GM18873 (cell line): ENCODE results near the gene DNASE1L3.
"Not testable (repeated sequence)": the region's sequence is repeated elsewhere in the genome, so short reads cannot be mapped to it uniquely, and the experiment has no call there.

Experiments used
- ATAC-seq: cut with Tn5 transposase; IDR thresholded peaks from one replicate; pipeline ENCODE4 v1.9.1; 2021; ENCODE audit warnings: mild to moderate bottlenecking, moderate library complexity, moderate number of reproducible peaks; ENCODE audit not compliant: unreplicated experiment, low FRiP score

The DNASE1L3 gene

DNA sequence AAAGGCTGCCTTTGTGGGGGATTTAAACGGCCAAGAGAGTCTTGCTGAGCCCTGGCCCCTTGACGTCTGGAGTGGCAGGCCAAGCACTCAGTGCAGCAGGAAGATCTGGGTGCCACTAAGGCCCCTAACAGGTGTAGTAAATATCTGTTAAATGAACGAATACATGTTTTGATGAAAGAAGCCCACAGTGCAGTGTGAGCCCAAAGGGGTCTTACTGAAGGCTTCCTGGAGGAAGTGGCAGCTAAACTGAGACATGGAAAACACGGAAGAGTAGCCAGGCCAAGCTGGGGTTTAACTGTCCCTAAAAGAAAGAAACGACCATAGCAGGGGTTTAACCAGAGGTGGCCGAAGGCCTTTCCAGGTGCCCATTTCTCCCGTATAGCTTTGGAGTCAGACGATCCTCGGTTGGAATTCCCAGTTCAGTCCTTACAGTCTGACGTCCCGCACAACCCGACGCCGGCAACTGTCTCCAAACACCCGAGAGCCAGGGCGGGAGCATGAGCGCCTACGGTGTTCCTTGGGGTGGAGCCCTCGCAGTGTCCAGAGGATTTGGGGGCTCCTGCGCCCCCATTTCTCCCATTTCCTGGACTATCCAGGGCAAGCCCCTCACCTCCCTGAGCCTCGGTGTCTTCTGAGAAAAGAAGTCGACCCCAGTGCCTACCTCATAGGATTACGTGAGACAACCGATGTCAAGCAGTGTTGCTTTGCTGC lies 25.9 kb upstream of the DNASE1L3 start:
- ATAC-seq = peak; percentile 10

DNA sequence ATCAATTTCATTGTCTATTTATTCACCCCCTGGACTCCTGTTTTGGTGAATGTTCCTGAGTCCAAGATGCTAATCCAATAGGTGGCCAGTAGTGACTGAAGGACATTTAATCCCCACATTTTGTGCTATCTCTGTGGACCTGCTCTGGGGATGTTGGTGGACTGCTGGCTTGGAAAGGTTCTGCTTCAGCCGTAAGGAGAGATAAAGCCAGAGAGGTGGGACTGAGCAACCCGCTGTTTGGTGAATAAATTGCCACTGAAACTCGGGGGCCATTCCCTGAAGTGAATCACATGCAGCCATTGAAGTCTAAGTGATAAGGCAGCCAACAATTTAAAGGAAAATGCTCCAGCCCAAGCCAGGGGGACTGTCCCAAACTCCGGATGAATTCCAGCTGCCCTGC lies 25.2 kb upstream of the DNASE1L3 start:
- ATAC-seq = no peak

GRCh38 chr3:58234516-58234931 lies 23.8 kb upstream of the DNASE1L3 start:
- no peak for ATAC-seq

- no peak for ATAC-seq
Observed at GRCh38 chr3:58231666-58232065, 20.9 kb upstream of the DNASE1L3 start.

- ATAC-seq = no peak
Observed at GRCh38 chr3:58230876-58231552, 20.2 kb upstream of the DNASE1L3 start.

DNA sequence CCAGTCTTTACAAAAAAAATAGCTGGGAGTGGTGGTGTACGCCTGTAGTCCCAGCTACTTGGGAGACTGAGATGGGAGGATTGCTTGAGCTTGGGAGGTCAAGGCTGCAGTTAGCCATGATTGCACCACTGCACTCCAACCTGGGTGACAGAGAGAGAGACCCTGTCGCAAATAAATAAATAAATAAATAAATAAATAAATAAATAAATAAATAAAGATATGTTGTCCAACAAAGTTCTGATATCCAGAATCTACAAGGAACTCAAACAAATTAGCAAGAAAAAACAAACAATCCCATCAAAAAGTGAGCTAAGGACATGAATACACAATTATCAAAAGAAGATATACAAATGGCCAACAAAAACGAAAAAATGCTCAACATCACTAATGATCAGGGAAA lies 17.2 kb upstream of the DNASE1L3 start:
- not testable (repeated sequence) for ATAC-seq

- no peak for ATAC-seq
Observed at GRCh38 chr3:58223855-58224254, 13.1 kb upstream of the DNASE1L3 start.

GRCh38 chr3:58222161-58222724 lies 11.5 kb upstream of the DNASE1L3 start:
- ATAC-seq = no peak

DNA sequence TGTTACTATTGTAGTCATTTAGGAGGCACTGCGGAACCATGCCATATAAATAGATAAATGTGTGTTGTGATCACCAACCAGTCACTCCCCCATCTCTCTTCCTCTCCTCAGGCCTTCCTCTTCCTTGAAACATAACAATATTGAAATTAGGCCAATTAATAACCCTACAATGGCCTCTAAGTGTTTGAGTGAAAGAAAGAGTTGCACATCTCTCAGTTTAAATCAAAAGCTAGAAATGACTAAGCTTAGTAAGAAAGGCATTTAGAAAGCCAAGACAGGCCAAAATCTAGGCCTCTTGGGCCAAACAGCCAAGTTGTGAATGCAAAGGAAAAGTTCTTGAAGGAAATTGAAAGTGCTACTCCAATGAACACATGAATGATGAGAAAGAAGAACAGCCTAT lies 8.1 kb upstream of the DNASE1L3 start:
- ATAC-seq = no peak

DNA sequence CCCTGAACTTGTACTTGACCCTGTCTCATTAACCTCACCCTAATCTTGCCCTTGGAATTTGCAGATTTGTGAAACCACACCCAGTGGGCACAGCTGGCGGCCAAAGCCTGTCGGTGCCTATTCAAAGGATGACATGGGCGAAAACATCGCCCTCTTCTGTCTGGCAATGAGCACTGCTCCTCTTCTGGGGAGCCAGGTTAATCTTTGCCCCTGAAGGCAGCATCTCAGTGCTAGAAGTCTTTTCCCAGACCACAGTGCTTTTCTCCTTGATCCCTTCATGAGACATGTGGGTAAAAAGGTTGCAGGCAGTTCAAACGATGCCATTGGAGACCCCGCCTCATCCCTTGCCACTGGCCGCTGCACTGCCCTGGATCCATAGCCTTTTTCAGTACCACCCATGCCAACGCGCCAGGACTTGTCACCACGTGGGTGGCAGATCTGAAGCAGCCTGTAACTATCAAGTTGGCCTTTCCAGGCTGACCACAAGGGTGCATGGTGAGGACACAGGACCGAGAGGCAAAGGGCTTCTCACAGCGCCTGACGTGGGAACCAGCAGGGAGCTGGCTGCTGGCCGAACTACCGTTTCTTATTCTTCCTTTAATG lies 6.5 kb upstream of the DNASE1L3 start:
- ATAC-seq = peak; percentile 36

DNA sequence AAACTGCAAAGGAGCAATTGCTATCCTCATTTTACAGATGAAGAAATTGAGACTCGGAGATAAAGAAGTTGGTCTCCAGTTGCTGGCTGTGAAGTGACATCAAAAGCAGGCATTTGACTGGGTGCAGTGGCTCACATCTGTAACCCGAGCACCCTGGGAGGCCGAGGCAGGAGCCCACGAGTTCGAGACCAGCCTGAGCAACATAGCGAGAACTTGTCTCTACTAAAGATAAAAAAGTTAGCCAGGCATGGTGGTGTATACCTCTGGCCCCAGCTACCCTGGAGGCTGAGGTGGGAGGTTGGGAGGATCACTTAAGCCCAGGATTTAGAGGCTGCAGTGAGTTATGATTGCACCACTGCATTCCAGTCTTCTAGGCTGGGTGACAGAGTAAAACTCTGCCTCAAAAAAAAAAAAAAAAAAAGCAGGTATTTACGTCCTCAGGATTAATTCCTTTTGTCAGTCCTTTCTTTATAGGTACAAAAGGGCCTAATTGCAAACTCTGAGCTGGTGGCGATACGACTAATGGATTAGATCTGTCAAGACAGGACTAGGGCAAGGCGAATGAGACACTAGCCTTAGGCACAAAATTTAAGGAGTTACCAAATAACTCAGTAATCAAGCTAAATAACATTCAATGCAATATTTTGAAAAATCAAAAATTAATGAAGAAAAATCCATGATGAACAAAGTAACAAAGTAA lies 5.9 kb upstream of the DNASE1L3 start:
- ATAC-seq = no peak

DNA sequence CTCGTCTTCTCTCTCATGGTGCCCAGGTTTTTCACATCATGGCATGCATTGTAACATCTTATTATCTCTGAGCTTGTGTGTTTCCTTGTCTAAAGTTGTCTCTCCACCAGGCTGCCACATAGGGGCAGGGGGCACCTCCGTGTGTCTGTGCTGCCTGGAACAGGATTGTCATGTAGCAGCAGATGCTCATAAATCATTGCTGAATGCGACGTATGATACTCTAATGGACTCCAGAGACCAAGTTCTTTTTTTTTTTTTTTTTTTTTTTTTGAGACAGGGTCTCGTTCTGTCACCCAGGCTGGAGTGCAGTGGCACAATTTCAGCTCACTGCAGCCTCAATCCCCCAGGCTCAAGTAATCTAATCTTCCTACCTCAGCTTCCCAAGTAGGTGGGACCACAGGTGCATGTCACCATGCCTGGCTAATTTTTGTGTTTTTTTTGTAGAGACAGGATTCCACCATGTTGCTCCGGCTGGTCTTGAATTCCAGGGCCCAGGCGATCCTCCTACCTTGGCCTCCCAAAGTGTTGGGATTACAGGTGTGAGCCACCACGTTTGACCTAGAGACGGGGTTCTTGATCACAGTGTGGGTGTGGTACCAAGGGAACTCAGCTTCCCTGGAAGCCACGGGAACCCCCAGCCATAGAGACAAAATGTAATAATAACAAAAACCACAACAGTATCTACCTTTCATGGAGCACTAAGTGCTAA lies 4.7 kb upstream of the DNASE1L3 start:
- no peak for ATAC-seq

GRCh38 chr3:58214484-58215316 lies 3.9 kb upstream of the DNASE1L3 start:
- ATAC-seq = peak; percentile 64

DNA sequence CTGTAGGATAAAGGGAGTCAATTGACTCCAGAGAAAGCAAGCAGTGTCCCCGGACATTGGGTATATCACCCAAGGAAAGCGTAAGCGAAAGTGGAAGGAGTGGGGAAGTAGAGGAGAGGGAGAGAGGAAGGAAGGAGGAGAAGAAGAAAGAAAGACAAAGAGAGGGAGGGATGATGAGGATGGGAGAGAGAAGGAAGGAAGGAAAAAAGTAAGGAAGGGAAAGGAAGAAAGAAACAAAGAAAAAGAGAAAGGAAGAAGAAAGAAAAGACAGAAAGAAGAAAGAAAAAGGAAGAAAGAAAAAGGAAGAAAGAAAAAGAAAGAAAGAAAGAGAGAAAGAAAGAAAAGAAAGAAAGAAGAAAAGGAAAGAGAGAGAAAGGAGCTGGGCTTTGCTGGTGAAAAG lies 839 bp downstream of the DNASE1L3 start:
- no peak for ATAC-seq

DNA sequence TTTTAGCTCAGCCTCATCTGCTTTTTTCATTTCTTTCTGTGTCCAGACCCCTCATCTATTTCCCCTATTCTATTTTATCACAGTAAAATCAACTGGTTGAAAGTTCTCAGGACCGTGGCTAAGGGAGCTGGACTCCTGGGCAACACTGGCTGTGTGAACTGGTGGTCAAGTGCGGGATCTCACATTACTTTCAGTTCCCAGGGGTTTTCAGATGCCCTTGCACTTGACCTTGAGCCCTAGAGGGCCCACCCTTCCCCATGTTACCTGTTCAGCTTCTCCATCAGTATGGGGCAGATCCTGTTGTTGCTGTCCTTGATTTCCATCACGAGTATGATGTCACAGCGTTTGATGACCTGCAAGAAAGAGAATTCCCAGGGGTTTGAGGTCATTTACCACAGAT lies 2.8 kb downstream of the DNASE1L3 start:
- ATAC-seq = no peak

DNA sequence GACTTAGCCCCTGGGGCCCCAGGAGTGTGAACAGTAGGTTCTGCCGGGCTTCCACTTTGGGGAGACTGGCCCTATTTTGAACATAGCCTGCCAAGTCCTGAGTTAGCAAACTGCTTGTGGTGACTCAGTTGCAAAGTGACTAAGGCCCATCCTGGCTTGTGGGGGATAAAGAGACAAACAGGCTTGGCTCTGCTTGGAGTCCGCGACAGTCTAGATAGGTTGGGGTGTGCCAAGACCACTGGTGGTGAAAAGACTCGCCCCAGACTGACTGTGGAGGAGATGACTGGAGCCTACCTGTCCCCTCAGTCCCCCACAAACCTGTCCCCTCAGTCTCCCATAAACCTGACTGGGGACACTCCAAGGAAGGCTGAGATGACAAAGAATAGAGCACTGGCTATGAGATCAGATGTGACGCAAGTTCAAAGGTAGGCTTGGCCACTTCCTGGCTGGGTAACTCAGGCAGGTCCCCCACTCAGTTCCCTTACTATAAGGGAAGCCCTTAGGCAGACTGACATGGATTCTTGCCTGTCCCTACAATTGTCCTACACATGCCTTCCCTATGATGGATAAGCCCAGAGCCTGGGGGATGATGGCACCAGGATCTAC lies 4.3 kb downstream of the DNASE1L3 start:
- ATAC-seq = no peak

DNA sequence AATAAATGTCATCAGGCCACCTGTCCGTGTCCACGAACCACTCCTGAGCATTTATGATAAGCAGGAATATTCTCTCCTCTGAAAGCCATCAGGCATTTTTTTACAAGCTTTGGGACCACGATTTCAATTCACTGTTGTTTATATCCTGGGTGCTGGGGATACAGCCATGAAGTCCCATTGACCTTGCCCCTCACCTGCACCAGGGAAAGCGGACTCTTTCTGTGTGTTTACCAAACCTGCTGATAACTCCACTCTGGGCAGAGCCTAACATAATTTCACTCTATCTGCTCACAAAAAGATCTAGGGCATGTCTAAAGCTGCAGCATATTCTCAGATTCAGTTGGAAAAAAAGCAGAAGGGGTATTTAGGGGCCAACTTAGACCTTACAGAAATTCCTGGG lies 4.8 kb downstream of the DNASE1L3 start:
- ATAC-seq = no peak

DNA sequence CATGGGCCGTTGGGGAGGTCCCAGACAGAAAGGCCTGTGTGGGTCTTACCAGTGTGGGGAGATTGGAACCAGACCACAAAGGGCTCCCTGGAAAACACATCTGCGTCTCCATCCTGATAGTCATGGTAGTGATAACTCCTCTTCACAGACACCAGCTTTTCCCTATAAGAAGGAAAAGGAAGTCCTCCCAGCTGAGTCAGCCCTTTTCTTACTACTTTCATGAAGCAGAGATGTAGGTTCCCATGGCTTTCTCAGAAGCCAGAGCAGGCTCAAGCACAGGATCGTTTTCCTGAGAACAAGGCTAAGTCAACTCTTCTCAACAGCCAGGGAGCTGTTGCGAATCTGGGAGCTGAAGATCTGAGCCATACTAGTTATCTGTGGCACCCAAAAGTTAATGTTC lies 6.1 kb downstream of the DNASE1L3 start:
- ATAC-seq = no peak

DNA sequence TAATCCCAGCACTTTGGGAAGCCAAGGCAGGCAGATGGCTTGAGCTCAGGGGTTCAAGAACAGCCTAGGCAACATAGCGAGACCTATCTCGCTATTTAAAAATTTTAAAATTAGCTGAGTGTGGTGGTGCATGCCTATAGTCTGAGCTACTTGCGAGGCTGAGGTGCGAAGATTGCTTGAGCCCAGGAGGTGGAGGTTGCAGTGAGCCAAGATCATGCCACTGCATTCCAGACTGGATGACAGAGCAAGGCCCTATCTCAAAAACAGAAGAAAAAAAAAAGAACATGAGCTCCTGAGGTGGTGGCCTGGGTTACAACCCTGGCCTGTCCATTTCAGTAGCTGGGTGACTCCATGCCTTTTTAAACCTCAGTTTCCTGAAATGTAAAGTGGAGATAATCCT lies 7.2 kb downstream of the DNASE1L3 start:
- no peak for ATAC-seq
